WI38 (cell line): Measurements from ENCODE around the gene HYCC2.

Experiments used
- H3K4me3 ChIP-seq: 2 replicates; pipeline ENCODE4 v1.5.1; 2011; ENCODE audit warnings: low read depth, mild to moderate bottlenecking, control low read depth, low read length
- TF ChIP-seq, protein P1 (sequence below): IDR thresholded peaks from 2 replicates; pipeline ENCODE4 v1.5.1; 2012; ENCODE audit warnings: low read depth, mild to moderate bottlenecking, control low read depth, low read length

The HYCC2 gene

DNA sequence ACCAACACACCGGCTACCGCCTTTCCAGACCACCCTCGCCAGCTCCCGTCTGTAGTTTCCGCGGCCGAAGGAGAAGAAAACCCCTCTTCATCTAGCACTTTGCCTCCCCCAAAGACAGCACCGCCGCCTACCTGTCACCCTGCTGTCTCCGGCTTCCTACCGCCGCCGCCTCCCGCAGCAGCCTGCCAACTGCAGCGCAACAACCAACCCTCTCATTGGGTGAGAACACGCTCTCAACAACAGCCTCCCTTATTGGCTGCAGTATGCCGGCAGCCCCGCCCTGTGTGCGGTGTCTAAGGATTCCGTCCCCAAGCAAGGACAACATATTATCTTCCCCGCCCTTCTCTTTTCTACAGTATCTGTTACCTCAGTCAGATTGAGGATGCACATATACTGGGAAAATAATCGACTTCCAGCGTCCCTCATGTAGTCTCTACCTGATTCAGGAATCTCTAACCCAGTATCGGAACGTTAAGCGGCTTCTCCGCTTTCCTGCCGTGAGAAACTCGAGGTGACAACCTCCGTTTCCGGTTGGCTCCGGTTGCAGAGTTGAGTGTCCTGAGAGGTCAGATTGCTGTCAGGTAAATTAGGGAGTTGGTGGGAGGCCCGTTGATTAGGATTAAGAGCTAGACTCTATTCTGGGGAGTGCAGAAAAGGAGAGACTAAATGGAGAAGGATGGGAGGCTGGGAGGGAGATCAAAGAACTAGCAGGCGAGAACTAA, at the start of gene HYCC2, which contains the start of gene NDUFB3:
Gene HYCC2 (minus strand): TSS at position 193 of the 722 bp plus-strand sequence. CDS start 47,662 bp downstream, outside the sequence.
Gene NDUFB3 (plus strand): TSS at position 523 of the 722 bp plus-strand sequence. CDS start 6,882 bp downstream, outside the sequence.
- TF ChIP-seq, protein P1, sequence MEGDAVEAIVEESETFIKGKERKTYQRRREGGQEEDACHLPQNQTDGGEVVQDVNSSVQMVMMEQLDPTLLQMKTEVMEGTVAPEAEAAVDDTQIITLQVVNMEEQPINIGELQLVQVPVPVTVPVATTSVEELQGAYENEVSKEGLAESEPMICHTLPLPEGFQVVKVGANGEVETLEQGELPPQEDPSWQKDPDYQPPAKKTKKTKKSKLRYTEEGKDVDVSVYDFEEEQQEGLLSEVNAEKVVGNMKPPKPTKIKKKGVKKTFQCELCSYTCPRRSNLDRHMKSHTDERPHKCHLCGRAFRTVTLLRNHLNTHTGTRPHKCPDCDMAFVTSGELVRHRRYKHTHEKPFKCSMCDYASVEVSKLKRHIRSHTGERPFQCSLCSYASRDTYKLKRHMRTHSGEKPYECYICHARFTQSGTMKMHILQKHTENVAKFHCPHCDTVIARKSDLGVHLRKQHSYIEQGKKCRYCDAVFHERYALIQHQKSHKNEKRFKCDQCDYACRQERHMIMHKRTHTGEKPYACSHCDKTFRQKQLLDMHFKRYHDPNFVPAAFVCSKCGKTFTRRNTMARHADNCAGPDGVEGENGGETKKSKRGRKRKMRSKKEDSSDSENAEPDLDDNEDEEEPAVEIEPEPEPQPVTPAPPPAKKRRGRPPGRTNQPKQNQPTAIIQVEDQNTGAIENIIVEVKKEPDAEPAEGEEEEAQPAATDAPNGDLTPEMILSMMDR: 0 out of 2 replicates have a peak, but pooled peaks have one; percentile 21
- peak within 1 kb of the TSS; percentile 71 for H3K4me3 ChIP-seq

DNA sequence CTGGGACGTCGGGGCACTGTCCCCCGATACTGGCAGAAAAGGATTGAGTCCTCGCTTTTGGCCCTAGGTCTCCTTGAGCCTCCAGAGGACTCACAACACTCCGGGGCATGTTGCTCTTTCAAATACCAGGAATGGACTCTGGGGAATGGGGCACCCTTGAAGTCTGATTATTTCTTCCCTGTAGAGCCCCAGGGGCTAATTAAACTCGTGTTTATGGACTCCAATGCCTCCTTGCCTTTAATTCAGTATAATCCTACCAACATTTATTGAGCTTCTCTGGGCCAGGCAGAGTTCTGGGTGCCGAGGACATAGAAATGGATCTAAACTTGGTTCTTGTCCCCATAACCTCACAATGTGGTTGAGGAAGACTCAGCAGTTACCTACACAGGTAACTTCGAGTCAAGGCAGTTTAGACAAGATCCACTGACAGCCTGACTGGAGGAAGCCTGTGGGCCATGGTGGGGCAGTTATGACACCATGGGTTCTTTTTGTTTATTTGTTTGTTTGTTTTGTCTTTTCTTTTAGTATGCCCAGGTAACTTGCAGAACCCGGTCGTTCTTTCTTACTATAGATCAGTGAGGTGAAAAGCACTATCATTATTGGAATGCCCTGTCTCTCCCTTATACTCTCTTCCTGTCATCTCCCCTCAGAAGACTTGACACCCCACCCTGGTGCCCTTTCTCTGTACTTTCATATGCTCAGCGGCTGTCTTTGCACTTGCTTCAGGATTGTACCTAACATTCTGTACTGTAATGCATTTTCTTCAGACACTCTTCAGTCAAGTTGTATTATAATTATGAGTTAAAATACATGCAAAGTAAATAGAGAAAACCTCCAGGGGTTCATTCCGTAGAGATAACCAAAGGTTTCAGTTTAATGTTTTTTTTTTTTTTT, 47.7 kb upstream of the HYCC2 start:
- TF ChIP-seq, protein P1: no peak
- peak overlapping the region; percentile 63 for H3K4me3 ChIP-seq

DNA sequence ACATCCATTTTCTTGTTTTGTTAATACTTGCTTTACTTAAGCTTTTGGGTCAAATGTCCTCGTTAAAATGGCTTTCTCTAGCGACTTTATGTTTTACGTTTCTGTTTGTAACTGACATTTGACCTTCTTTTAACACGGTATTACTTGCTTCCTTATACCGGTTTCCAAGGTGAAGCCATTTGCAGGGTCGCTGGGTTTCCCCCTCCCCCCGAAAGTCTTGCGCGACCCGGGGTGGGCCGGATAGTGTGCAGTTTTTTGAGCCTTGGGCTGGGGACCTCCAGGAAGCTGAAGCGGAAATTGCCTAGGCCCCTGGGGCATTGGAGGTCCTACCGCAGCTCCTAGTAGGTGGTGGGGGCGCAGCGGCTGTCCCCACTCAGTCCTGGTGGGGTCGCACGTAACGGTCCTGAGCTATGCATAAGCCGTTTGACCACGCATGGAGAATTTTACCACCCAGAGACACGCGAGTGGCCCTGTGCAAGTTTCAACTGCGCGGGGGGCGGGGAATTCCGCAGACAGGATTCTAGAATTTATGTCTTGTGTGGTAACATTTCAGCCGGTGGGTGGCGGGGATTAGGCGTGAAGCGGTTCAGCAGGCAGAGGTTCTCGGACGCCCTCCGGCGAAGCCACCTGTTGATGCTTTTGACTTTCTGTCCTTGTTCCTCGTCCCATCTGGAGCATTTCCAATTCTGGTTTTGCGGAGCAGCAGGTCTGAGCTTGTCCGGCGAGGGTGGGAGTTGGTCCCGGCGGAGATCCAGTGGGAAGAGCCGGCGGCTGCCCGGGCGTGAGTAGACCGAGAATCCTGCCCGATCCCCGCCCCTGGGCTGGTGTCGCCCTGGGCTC, 46.9 kb upstream of the HYCC2 start:
- H3K4me3 ChIP-seq: peak overlapping the region; percentile 63
- TF ChIP-seq, protein P1: peak; percentile 35

DNA sequence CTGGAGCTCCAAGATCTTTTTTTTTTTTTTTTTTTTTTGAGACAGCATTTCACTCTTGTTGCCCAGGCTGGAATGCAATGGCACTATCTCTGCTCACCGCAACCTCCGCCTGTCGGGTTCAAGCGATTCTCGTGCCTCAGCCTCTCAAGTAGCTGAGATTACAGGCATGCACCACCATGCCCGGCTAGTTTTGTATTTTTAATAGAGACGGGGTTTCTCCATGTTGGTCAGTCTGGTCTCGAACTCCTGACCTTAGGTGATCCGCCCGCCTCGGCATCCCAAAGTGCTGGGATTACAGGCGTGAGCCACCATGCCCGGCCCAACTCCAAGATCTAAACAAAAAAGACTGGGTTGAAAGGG, 46.2 kb upstream of the HYCC2 start:
- peak overlapping the region; percentile 63 for H3K4me3 ChIP-seq

DNA sequence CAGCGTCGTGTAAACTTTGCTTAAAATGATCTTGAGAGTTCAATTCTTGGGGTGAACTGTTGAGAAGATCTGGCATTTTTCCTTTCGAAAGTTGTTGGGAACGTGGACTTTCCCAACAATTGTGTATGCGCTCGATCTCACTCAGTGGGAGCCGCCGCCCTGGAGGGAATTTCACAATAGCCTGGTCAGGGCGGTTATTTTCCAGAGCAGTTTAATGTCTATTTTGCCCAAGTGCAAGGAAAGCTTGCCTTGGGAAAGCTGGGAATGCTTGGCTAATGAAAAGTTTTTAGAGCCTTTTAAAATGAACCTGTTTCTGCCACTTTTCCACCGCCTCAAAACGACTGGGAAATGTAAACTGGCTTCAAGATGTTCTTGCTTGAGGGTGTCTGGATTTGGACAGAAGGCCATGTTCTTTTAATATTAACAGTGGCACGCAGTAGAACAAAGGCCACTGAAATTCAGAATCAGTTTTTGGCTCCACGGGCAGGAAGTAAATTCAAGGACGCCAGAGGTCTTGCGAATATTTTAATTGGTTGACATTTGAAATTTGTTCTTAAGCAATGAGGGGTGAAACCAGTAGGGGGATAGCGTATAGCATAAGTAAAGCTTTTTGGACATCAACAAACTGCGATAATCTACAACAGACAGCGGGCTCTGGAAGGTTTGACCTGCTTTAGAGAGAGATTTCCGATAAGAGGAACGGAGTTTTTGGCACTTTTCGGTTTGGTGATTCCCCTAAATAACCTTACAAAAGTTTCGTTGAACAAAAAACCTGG, 45.7 kb upstream of the HYCC2 start:
- TF ChIP-seq, protein P1: peak; percentile 29; the same call in 1 of the 2 replicates
- H3K4me3 ChIP-seq: peak overlapping the region; percentile 63

DNA sequence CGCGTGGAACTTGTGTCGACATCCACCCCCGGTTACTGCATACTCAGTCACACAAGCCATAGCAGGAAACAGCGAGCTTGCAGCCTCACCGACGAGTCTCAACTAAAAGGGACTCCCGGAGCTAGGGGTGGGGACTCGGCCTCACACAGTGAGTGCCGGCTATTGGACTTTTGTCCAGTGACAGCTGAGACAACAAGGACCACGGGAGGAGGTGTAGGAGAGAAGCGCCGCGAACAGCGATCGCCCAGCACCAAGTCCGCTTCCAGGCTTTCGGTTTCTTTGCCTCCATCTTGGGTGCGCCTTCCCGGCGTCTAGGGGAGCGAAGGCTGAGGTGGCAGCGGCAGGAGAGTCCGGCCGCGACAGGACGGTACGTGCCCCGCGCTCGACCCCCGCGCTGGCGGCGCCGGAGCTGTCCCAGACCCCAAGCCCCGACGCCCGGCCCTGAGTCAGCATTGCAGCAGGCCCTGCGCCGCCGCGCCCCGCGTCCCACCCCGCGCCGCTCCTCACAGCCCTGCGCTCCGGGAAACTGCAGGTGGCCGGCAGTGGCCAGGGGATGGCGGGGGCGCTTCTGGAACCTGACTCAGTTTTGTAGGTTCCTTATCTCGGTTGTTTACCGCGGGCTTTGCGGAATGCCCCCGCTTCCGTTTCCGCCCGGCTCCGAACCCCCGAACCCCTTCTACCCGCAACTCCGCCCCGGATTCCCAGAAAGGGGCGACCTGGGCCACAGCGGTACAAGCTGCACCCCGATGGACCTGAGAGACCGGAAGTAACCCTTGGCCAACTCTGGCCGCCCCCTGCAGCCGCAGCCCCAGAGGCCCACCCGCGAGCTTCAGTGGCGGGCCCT, 44.9 kb upstream of the HYCC2 start, which contains the start of gene CFLAR:
Gene CFLAR (plus strand): TSS at position 50 of the 844 bp plus-strand sequence. CDS start 13,702 bp downstream, outside the sequence.
- TF ChIP-seq, protein P1: no peak
- H3K4me3 ChIP-seq: peak within 1 kb of the TSS; percentile 63
